Thyroid gland (tissue), 4 donors: Measurements from ENCODE around the gene USP37.

Experiments
- CTCF ChIP-seq, 6 experiments: fragments of 200-600 bp in 3 of 6; fragments of 450-650 bp in 3 of 6; sonication (generic) in 3 of 6; IDR thresholded peaks; one replicate each; pipeline ENCODE4 v1.5.1; 2016 to 2019; ENCODE audit warnings: antibody characterized with exemption in 6 of 6, mild to moderate bottlenecking in 2 of 6, inconsistent platforms in 1 of 6, moderate library complexity in 1 of 6
- POLR2A ChIP-seq, 2 donors: fragments of 450-650 bp; IDR thresholded peaks; one replicate each; pipeline ENCODE4 v1.6.1; 2017; ENCODE audit warnings: antibody characterized with exemption in 2 of 2, mild to moderate bottlenecking in 2 of 2, moderate library complexity in 1 of 2

GRCh38 chr2:218437969-218438368 lies 130.2 kb downstream of the USP37 start:
- no peak for TF ChIP-seq POLR2A (IDR thresholded peaks at IDR 0.05)
- no peak for TF ChIP-seq CTCF (IDR thresholded peaks at IDR 0.05)
